SK-N-SH (cell line): ENCODE data around the gene ARHGAP21. TPM values are rescaled to one million over a fixed set of nuclear protein-coding genes. Genes with fewer than 3 reads are reported as not detected.

Experiments used
- CTCF ChIA-PET: fragments of 300-600, 350-600 bp; formaldehyde crosslinking; extraction: SDS; loops from one replicate; lab custom pipeline; 2021; lab: Yijun Ruan, JAX
- POLR2A ChIA-PET: fragments of 350-600 bp; sonication (Branson Sonifier 250); formaldehyde crosslinking; extraction: SDS; loops from one replicate; lab custom pipeline; 2020; ENCODE audit warnings: antibody characterized with exemption, inconsistent platforms; lab: Yijun Ruan, JAX
- DNase-seq: peaks from one replicate; pipeline ENCODE4 v3.0.0; 2012
- H2AFZ ChIP-seq: fragments of 200-600 bp; sonication (generic); 2 replicates; pipeline ENCODE4 v1.8.1; 2016; ENCODE audit warnings: antibody characterized with exemption, mild to moderate bottlenecking, low read depth
- H3F3A ChIP-seq: fragments of 200-600 bp; sonication (generic); replicated peaks from 2 replicates; pipeline ENCODE3; 2016; ENCODE audit warnings: antibody characterized with exemption, mild to moderate bottlenecking; ENCODE audit not compliant: insufficient read depth
- H3K27ac ChIP-seq, 2 experiments: fragments of 200-500 bp in 1 of 2; fragments of 200-600 bp in 1 of 2; sonication (Bioruptor generic) in 1 of 2; sonication (generic), shearing (Covaris generic) in 1 of 2; 2 replicates each; pipeline versions ENCODE4 v1.5.1 to v1.6.1; 2014 to 2016; ENCODE audit warnings: low read depth in 2 of 2, inconsistent platforms in 1 of 2, low read length in 1 of 2, mild to moderate bottlenecking in 1 of 2, mixed read lengths in 1 of 2
- H3K27me3 ChIP-seq: fragments of 200-600 bp; sonication (generic), shearing (Covaris generic); 2 replicates; pipeline ENCODE4 v1.6.1; 2016; ENCODE audit warnings: mixed run types; ENCODE audit not compliant: insufficient read depth
- H3K36me3 ChIP-seq, 2 experiments: fragments of 200-500 bp in 1 of 2; fragments of 200-600 bp in 1 of 2; sonication (Bioruptor generic) in 1 of 2; sonication (generic) in 1 of 2; replicated peaks in 1 of 2; 2 replicates each; pipeline versions ENCODE3 to v1.5.1; 2014 to 2016; ENCODE audit warnings: low read length in 1 of 2, mild to moderate bottlenecking in 1 of 2; ENCODE audit not compliant: insufficient read depth in 2 of 2, control insufficient read depth in 1 of 2
- H3K4me1 ChIP-seq, 2 experiments: fragments of 200-500 bp in 1 of 2; fragments of 200-600 bp in 1 of 2; sonication (Bioruptor generic) in 1 of 2; sonication (generic), shearing (Covaris generic) in 1 of 2; 2 replicates each; pipeline versions ENCODE4 v1.5.1 to v1.6.1; 2014 to 2016; ENCODE audit warnings: low read depth in 1 of 2, low read length in 1 of 2, mixed run types in 1 of 2; ENCODE audit not compliant: insufficient read depth in 2 of 2, control insufficient read depth in 1 of 2
- H3K4me2 ChIP-seq: fragments of 200-600 bp; sonication (generic), shearing (Covaris generic); 2 replicates; pipeline ENCODE4 v1.6.1; 2017; ENCODE audit warnings: mixed run types
- H3K4me3 ChIP-seq, 2 experiments: fragments of 200-500 bp in 1 of 2; fragments of 200-600 bp in 1 of 2; sonication (Bioruptor generic) in 1 of 2; sonication (generic), shearing (Covaris generic) in 1 of 2; 2 replicates each; pipeline versions ENCODE4 v1.5.1 to v1.8.1; 2014 to 2016; ENCODE audit warnings: low read depth in 2 of 2, inconsistent platforms in 1 of 2, low read length in 1 of 2, mild to moderate bottlenecking in 1 of 2, mixed read lengths in 1 of 2, moderate library complexity in 1 of 2
- H3K79me2 ChIP-seq: fragments of 200-600 bp; sonication (generic); 2 replicates; pipeline ENCODE4 v1.8.1; 2017; ENCODE audit warnings: mild to moderate bottlenecking; ENCODE audit not compliant: insufficient read depth
- H3K9ac ChIP-seq: fragments of 200-600 bp; sonication (generic); 2 replicates; pipeline ENCODE4 v1.6.1; 2017; ENCODE audit warnings: mixed run types
- H3K9me2 ChIP-seq: fragments of 200-600 bp; sonication (generic); 2 replicates; pipeline ENCODE4 v1.6.1; 2017; ENCODE audit warnings: mixed run types
- H3K9me3 ChIP-seq: fragments of 200-600 bp; sonication (generic); 2 replicates; pipeline ENCODE4 v1.6.1; 2017; ENCODE audit warnings: mixed run types, mild to moderate bottlenecking, moderate library complexity
- H4K20me1 ChIP-seq: fragments of 200-600 bp; sonication (generic); 2 replicates; pipeline ENCODE4 v1.6.1; 2017; ENCODE audit warnings: mild to moderate bottlenecking, mixed run types; ENCODE audit not compliant: insufficient read depth
- CHD2 ChIP-seq: fragments of 150-350 bp; IDR thresholded peaks from 2 replicates; pipeline ENCODE4 v1.6.1; 2018; ENCODE audit warnings: low read length; ENCODE audit not compliant: partially characterized antibody
- ELF1 ChIP-seq: IDR thresholded peaks from 2 replicates; pipeline ENCODE4 v1.4.0; 2012
- EZH2phosphoT487 ChIP-seq: fragments of 200-600 bp; sonication (generic); IDR thresholded peaks from 2 replicates; pipeline ENCODE4 v1.6.1; 2017; ENCODE audit warnings: low read depth, mixed run types, mild to moderate bottlenecking, antibody characterized with exemption, moderate library complexity, borderline replicate concordance
- FOSL2 ChIP-seq: IDR thresholded peaks from 2 replicates; pipeline ENCODE4 v1.4.0; 2012; ENCODE audit warnings: low read depth, mild to moderate bottlenecking, moderate library complexity, borderline replicate concordance
- FOXM1 ChIP-seq: IDR thresholded peaks from 2 replicates; pipeline ENCODE4 v1.4.0; 2012; ENCODE audit warnings: low read depth, mild to moderate bottlenecking
- GABPA ChIP-seq: IDR thresholded peaks from 2 replicates; pipeline ENCODE4 v1.4.0; 2012; ENCODE audit warnings: low read depth, mild to moderate bottlenecking
- IRF3 ChIP-seq: fragments of 150-350 bp; IDR thresholded peaks from 2 replicates; pipeline ENCODE4 v1.6.1; 2016; ENCODE audit warnings: mild to moderate bottlenecking, low read depth, low read length
- JUND ChIP-seq: IDR thresholded peaks from 2 replicates; pipeline ENCODE4 v1.4.0; 2012
- MXI1 ChIP-seq: IDR thresholded peaks from 2 replicates; pipeline ENCODE4 v1.6.1; 2012; ENCODE audit warnings: mild to moderate bottlenecking, low read depth, low read length, improper control_type of control experiment
- NFIC ChIP-seq: IDR thresholded peaks from 2 replicates; pipeline ENCODE4 v1.4.0; 2012; ENCODE audit warnings: borderline replicate concordance
- NRF1 ChIP-seq: IDR thresholded peaks from 2 replicates; pipeline ENCODE4 v1.6.1; 2012; ENCODE audit warnings: low read depth, mild to moderate bottlenecking, low read length
- PBX3 ChIP-seq: IDR thresholded peaks from 2 replicates; pipeline ENCODE4; 2012
- RAD21 ChIP-seq: IDR thresholded peaks from 2 replicates; pipeline ENCODE4 v1.6.1; 2012; ENCODE audit warnings: mild to moderate bottlenecking, low read length
- REST ChIP-seq: IDR thresholded peaks from 2 replicates; pipeline ENCODE4 v1.6.1; 2012; ENCODE audit warnings: mild to moderate bottlenecking, low read depth, low read length, moderate library complexity
- SIN3A ChIP-seq: IDR thresholded peaks from 2 replicates; pipeline ENCODE4 v1.6.1; 2012; ENCODE audit warnings: low read depth, mild to moderate bottlenecking, low read length, moderate library complexity, borderline replicate concordance
- SMC3 ChIP-seq: IDR thresholded peaks from 2 replicates; pipeline ENCODE4 v1.6.1; 2012; ENCODE audit warnings: low read depth, low read length, improper control_type of control experiment
- TAF1 ChIP-seq: IDR thresholded peaks from 2 replicates; pipeline ENCODE4 v1.6.1; 2012; ENCODE audit warnings: low read depth, mild to moderate bottlenecking, low read length, moderate library complexity, borderline replicate concordance
- TCF12 ChIP-seq: IDR thresholded peaks from 2 replicates; pipeline ENCODE4 v1.4.0; 2012
- USF2 ChIP-seq: fragments of 150-350 bp; IDR thresholded peaks from 2 replicates; pipeline ENCODE4 v1.6.1; 2017; ENCODE audit warnings: antibody characterized with exemption, low read length, low read depth, borderline replicate concordance
- WGBS: methylation state at CpG from one replicate; pipeline ENCODE4 v1.1.6; 2017; ENCODE audit warnings: low lambda C conversion rate; 5-methylcytosine and 5-hydroxymethylcytosine counted together
- polyA plus RNA-seq, 3 experiments: library from polyadenylated mRNA; depleted of rRNA; stranded (reverse); fragments of >200 nt; gene quantifications; 2 replicates each; pipeline ENCODE4 v1.2.3, GENCODE V29; 2012

Gene ARHGAP21
- polyA plus RNA-seq, 1 of the 3 experiments (the other 2 are of a cell fraction): 27.8 TPM

GRCh38 chr10:24683554-24683953, 40.1 kb downstream of the ARHGAP21 start:
- TF ChIP-seq SIN3A (no peak), RAD21 (no peak), NRF1 (no peak), PBX3 (no peak), FOSL2 (no peak), ELF1 (no peak), JUND (no peak), USF2 (no peak), GABPA (no peak)
- no peak overlapping the region for H3K27ac ChIP-seq
- DNase-seq: no peak
- peaks cover 98% of the 10 kb centered on the region for H3K79me2 ChIP-seq
- H3K9me2 ChIP-seq: no peaks in the 10 kb centered on the region
- peaks cover 0 to 12% of the 10 kb centered on the region in 2 experiments for H3K36me3 ChIP-seq
- H3F3A ChIP-seq: peaks cover 11% of the 10 kb centered on the region
- no peaks in the 10 kb centered on the region for H3K27me3 ChIP-seq
- H3K4me1 ChIP-seq: peaks cover 0 to 5% of the 10 kb centered on the region in 2 experiments; a peak in 3 of 4 replicates
- H3K4me2 ChIP-seq: no peak overlapping the region
- no peak overlapping the region for H2AFZ ChIP-seq
- H4K20me1 ChIP-seq: peaks cover 51% of the 10 kb centered on the region
- H3K9ac ChIP-seq: no peak overlapping the region
- H3K9me3 ChIP-seq: no peaks in the 10 kb centered on the region
- ChIA-PET POLR2A (no interaction called here), CTCF (no interaction called here)
- H3K4me3 ChIP-seq: no peak overlapping the region

GRCh38 chr10:24681572-24682088, 42.1 kb downstream of the ARHGAP21 start:
- no peak overlapping the region for H3K9ac ChIP-seq
- ChIA-PET CTCF (interaction anchor here (0.8 to 1.0 kb wide), 2 partner anchors 11 to 13 kb away, joined by 3 read pairs; no protein-coding TSS in a partner anchor), POLR2A (no interaction called here)
- H3K27ac ChIP-seq: no peak overlapping the region
- WGBS: 72% methylated on average over 6 of the region's 6 CpGs
- peaks cover 51% of the 10 kb centered on the region for H4K20me1 ChIP-seq
- H3K79me2 ChIP-seq: peaks cover 98% of the 10 kb centered on the region
- peaks cover 0 to 9% of the 10 kb centered on the region in 2 experiments for H3K36me3 ChIP-seq
- no peaks in the 10 kb centered on the region for H3K27me3 ChIP-seq
- no peak overlapping the region for H2AFZ ChIP-seq
- H3K4me2 ChIP-seq: no peak overlapping the region
- peaks cover 0 to 5% of the 10 kb centered on the region in 2 experiments; a peak in 3 of 4 replicates for H3K4me1 ChIP-seq
- no peaks in the 10 kb centered on the region for H3K9me3 ChIP-seq
- H3F3A ChIP-seq: peaks cover 4% of the 10 kb centered on the region
- no peaks in the 10 kb centered on the region for H3K9me2 ChIP-seq
- no peak overlapping the region for H3K4me3 ChIP-seq
- DNase-seq: no peak
- TF ChIP-seq FOSL2: no peak
- TF ChIP-seq USF2: no peak
- TF ChIP-seq TAF1: no peak
- no peak for TF ChIP-seq CHD2
- no peak for TF ChIP-seq SMC3
- TF ChIP-seq NFIC: no peak
- TF ChIP-seq SIN3A: no peak
- TF ChIP-seq REST: no peak
- TF ChIP-seq TCF12: no peak
- TF ChIP-seq MXI1: no peak
- no peak for TF ChIP-seq PBX3
- no peak for TF ChIP-seq IRF3
- no peak for TF ChIP-seq FOXM1
- TF ChIP-seq EZH2phosphoT487: no peak
